Stimulated activated CD8-positive, alpha-beta memory T cell treated with anti-CD3 and anti-CD28 coated beads, Interleukin-15, amount 100 ng/mL, for 48 hours (primary cell): ENCODE results near the gene AHNAK2.

Experiments
- DNase-seq, 2 donors: peaks; one replicate each; pipeline ENCODE4 v3.0.0-alpha.2; 2020; ENCODE audit warnings: low read depth in 2 of 2

Gene AHNAK2

DNA sequence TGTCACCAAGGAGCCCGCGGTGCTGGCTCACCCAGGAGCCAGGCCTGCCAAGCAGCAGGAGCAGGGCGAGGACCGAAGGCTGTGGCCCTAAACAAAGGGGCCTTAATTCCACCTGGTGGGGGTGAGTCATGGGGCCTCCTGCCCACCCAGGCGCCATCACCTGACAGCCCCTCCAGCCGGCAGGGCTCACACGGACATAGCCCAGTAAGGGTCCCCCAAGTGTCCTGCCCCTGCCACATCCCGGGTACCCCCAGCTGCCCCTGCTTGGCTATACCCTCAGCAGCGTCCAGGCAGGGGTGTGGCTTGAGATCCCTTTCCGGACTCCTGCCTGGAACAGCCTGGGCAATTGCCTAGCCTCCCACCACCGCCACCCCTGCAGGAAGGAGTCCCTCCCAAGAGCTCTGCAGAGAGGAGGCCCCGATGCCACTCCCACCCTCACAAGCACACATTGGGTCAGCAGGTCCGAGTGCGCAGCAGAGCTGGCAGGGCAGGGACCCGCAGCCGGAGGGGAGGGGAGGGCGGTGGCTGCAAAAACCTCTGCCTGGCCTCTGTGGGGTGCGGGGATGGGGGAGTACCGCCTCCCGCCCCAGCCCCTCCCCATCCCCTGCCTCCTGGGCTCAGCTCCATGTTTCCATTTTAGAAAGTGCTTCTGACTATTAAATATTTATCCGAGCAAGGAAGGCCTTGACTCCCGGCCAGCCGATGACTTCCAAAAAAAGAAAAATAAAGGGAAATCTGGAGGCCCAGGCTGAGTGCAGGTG lies 4.6 kb downstream of the AHNAK2 start:
- no peak for DNase-seq

DNA sequence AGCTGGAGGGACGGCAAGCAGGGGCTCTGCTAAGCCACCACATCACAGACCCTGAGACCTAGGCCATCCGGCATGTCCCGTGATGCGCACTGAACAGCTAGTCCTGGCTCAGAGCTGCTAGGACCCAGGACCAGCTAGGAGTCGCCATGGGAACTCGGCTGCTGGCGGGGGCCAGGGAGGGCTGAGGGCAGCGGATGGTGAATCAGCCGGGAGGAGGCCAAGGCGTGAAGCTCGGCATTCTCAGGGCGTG lies 5.1 kb downstream of the AHNAK2 start:
- DNase-seq: no peak

DNA sequence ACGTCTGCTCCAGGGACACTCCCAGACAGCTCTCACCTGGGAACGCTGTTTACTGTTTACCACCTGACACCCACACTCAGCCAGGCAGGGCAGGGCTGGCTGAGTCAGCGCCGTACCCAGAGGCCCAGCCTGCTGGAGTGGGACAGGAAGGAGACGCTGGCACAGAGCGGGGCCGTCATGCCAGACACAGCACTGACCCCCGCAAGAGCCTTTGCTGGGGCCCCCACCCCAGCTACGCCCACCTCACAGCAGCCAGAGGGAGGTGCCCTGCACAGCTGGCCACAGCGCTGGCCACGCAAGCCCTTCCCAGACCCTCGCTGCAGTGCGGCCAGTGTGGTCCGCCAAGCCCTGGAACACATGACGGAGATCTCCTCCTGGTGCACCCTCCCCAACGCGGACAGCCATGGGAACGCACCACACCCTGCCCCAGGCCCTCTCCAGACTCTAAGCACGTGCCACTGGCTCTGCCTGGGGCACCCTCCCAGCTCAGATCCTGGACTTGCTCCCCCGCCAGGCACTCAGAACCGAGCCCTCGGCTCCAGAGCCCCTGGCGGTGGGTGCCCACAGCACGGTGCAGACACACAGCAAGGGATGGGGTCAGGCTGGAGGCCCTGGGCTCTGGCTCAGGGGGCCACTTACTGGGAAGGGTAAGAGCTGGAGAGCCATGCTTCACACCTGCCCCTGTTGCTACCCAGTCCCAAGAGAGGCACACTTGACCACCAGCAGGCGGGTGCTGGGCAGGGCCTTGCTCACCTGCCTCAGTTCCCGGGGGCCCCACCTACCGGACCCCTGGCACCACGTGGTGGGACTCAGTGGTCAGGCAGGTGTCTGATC lies 5.7 kb downstream of the AHNAK2 start:
- DNase-seq: no peak

GRCh38 chr14:104971447-104972240 lies 6.5 kb downstream of the AHNAK2 start:
- no peak for DNase-seq

DNA sequence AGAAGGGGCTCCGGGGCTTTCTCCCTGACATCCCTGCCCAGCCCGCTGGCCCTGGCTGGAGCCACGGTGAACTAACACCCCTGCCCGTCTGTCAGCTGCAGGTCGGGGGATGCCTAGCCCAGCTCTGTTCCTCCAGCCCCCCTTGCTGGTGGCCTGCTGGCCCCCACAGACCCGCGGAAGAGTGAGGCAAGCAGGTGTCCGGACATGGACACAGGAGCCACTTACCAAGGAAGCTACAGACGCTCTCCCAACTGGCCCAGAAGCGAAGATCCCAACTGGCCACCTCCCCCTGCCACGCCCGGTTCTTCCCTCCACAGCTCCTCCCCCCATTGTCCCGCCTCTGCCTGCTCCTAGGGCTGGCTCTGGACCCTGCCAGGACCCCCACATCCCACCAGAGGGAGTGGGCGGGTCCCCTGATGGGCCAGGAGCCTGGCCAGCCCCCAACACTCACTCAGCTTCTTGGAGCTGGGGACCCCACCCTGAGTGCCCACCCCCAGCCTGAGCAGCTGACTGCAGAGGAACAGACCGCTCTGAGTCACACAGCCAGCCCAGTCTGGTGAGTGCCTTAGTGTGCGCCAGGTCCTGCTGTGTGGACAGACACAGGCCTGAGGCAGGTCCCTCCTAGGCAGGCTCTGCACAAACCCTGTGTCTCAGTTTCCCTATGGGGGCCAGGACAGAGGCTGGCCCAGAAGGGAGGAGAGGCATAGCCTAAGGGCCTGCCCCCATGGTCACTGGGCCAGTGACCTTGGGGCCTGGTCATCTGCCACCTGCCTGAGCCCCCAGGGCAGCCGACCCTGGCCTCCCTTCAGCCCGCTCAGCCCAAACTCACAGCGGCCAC lies 7.7 kb downstream of the AHNAK2 start:
- no peak for DNase-seq

GRCh38 chr14:104969741-104970230 lies 8.4 kb downstream of the AHNAK2 start:
- DNase-seq: no peak

DNA sequence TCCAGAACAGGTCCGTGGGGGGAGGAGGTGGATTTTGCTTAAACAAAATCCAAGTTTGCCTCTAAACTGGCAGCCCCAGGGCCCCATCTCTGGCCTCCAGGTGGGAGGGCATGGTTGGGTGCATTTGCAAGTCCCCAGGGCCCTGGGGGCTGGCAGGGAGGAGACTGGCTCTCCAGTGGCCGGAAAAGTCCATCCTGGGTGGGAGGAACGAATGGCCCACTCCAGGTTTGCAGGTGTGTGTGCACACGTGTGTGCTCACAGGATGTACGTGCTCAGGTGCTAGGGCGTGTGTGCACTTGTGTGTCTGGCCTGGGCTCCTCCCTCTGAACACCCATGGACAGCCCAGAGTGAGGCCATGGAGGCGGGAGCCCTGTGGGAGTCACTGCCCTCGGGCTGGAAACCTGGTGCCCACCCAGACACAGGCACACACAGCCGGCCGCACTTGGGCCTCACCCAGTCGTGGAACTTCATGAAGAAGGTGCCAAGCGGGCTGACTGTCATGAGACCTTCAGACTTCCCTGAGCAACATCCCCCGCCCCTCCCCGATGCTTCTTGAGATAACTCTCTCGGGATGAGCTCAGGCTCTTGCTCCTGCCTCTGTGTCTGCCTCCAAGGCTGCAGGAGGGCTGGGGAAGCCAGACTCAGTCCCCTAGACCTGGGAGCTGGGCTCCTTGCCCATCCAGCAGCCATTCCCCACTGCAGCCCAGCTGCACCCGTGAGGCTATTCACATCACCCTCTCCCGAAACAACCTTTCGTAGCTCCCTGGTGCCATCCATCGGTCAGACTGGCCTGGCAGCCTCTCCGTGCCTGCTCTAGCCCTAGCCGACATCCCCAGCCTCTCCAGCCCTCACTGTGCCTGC lies 9.4 kb downstream of the AHNAK2 start:
- DNase-seq: no peak

- no peak for DNase-seq
These were observed 10.0 kb downstream of the AHNAK2 start for GRCh38 chr14:104968153-104968527.

GRCh38 chr14:104967386-104968152 lies 10.6 kb downstream of the AHNAK2 start:
- DNase-seq: no peak

- no peak for DNase-seq
These were observed 11.2 kb downstream of the AHNAK2 start for GRCh38 chr14:104966981-104967385.

DNA sequence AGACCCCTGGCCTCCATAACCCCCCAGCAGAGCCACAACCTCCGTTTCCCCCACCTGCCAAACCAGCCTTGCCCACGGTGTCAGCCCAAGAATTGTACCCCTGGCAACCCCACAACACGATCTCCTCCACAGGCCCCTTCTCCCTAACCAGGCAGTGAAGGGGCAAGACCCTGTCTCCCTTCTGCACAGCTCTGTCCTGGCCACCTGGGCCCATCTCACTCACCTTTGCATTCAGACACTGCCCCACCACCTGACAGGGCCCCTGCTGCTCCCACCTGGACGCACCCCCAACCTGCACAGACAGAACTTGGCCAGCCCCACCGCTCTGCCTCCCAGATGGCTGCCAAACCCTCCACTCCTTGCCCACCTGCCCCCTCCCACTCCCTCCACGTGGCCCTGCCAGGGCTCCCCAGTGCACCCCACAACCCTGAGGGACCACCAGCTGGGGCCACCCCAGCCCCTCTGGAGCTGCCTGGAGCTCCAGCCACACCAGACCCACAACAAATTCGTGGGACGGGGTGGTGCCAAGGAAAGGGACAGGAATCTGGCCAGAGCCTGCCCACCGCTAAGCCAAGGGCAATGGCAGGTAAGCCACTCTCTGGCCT lies 11.8 kb downstream of the AHNAK2 start:
- DNase-seq: no peak

DNA sequence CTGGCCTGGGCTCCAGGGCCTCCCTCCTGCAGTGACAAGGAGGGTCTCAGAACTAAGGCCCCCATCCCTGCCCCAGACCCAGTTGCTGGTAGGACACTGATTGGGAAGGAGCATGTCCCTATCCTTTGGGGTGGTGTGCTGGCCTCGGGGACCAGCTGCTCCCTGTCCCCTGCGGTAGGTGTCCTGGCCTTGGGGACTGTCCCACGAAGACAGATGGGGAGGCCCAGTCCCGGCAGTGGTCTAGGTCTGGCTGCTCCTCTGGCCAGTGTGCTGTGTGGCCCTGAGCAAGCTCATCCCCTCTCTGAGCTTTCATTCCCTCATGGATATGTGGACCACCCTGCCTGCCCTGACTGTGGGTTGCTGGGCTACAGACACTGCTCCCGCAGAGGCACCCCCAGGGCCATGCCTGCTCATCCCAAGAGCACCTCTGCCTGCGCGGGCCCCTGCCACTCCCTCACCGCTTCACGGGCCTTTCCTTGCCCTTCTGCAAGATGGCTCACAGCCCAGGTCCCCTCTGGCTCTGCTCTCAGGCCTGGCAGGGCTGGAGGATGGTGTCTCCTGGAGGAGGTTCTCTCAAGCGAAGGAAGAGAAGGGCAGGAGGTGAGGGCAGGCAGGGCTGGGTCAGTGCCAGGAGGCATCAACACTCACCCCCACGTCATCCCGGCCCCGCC lies 12.5 kb downstream of the AHNAK2 start:
- no peak for DNase-seq

- no peak for DNase-seq
These were observed 13.6 kb downstream of the AHNAK2 start for GRCh38 chr14:104964546-104964945.

DNA sequence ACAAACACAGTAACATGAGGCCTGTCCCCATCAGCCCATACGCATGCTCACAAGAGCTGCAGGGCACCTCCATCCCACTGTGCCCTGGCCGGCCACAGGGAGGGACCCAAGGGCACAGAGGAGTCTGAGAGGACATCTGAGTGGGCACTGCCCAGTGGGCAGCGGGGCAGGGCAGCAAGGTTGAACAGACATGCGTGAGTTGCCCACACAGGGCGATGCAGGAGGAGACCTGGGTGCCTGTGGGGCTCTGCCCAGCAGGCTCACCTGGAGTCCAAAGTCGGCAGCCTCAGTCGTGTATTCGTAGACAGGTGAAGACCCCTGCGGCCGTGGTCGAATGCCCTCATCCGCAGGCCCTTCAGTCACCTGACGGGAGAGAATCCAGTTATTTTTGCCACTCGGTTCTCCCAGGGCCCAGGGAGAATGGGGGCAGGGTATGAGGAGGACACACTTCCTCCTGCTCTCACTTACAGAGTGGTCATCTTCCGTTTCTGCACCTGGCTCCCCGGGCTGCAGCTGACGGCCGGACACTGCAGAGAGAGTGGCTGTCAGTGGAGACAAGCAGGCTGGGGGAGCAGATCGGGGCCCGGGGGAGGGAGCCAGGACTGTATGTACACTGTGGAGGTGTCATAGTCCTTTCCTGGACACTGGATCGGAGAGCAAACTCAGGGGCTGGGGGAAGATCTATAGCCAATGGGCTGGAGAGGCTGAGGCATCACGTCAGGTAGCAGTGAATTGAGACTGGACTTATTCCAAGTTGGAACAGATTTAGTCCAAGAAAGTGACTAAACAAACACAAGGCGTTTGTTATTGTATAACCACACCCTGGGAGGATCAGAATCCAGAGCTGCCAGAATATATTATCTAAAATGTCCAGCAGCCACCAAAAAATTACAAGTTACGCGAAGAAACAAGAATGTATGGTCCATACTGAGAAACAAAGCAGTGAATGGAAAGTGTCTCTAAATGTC lies 20.7 kb downstream of the AHNAK2 start:
- no peak for DNase-seq

GRCh38 chr14:104956290-104956890 lies 21.8 kb downstream of the AHNAK2 start:
- no peak for DNase-seq

DNA sequence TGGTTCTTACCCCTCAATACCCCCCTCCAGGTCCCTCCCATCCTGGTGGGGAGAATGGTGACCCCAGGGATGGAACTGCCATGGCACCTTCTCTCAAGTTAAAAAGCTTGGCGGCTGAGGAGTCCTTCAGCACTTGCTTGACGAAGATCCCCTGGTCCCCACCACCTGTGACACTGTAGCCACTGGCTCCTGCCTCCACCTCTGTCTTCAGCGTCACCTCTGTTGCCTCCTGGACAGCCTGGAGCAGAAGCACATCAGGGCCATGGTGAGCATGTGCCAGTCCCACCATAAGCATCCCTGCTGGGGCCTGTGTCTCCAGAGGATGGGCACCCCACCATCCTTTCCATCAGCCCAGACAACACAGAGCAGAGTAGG lies 22.8 kb downstream of the AHNAK2 start:
- DNase-seq: no peak

- no peak for DNase-seq
These were observed 23.3 kb downstream of the AHNAK2 start for GRCh38 chr14:104954746-104955395.
